Transverse colon (tissue), 4 donors: ENCODE measurements around the gene SLC16A3. TPM values are rescaled to one million over a fixed set of nuclear protein-coding genes. Genes with fewer than 3 reads are reported as not detected.

Source experiments
- DNase-seq: peaks from one replicate; pipeline ENCODE4 v3.0.0-alpha.2; 2019
- H3K27ac ChIP-seq, 4 donors: fragments of 200-600 bp; sonication (generic); 2 replicates each; pipeline ENCODE4 v1.5.1; 2016 to 2018; ENCODE audit warnings: inconsistent platforms in 4 of 4
- H3K27me3 ChIP-seq: fragments of 200-600 bp; sonication (generic); 2 replicates; pipeline ENCODE4 v1.5.1; 2017; ENCODE audit warnings: inconsistent platforms
- H3K36me3 ChIP-seq, 4 donors: fragments of 200-600 bp; sonication (generic); 2 replicates each; pipeline ENCODE4 v1.5.1; 2017 to 2019; ENCODE audit warnings: inconsistent platforms in 4 of 4
- H3K4me1 ChIP-seq, 4 donors: fragments of 200-600 bp; sonication (generic); 2 replicates each; pipeline ENCODE4 v1.5.1; 2017 to 2020; ENCODE audit warnings: inconsistent platforms in 4 of 4
- H3K4me3 ChIP-seq, 4 donors: fragments of 200-600 bp; sonication (generic); 1 replicate in 1 of 4; 2 replicates in 3 of 4; pipeline versions ENCODE4 v1.5.1 to v1.6.1; 2017 to 2019; ENCODE audit warnings: inconsistent platforms in 4 of 4
- H3K9me3 ChIP-seq, 2 donors: fragments of 200-600 bp; sonication (generic); 2 replicates each; pipeline ENCODE4 v1.5.1; 2017 to 2019; ENCODE audit warnings: inconsistent platforms in 2 of 2
- CTCF ChIP-seq, 5 experiments: fragments of 200-600 bp in 3 of 5; fragments of 450-650 bp in 2 of 5; sonication (generic) in 3 of 5; IDR thresholded peaks; 1 replicate in 2 of 5; 2 replicates in 3 of 5; pipeline ENCODE4 v1.5.1; 2016 to 2017; ENCODE audit warnings: antibody characterized with exemption in 5 of 5, inconsistent platforms in 3 of 5, mild to moderate bottlenecking in 2 of 5, moderate library complexity in 1 of 5
- EP300 ChIP-seq: sonication (generic); formaldehyde crosslinking; IDR thresholded peaks from one replicate; pipeline ENCODE4 v1.6.1; 2017; ENCODE audit warnings: antibody characterized with exemption, low read depth
- POLR2A ChIP-seq: fragments of 450-650 bp; IDR thresholded peaks from one replicate; pipeline ENCODE4 v1.6.1; 2016; ENCODE audit warnings: antibody characterized with exemption, mild to moderate bottlenecking, moderate library complexity
- POLR2AphosphoS5 ChIP-seq, 3 donors: sonication (generic); formaldehyde crosslinking; IDR thresholded peaks; one replicate each; pipeline ENCODE4 v1.6.1; 2016; ENCODE audit warnings: antibody characterized with exemption in 3 of 3
- WGBS, 2 donors: methylation state at CpG; one replicate each; pipeline ENCODE4 v1.1.5; 2018; ENCODE audit warnings: low coverage in 1 of 2; 5-methylcytosine and 5-hydroxymethylcytosine counted together
- in situ Hi-C, 4 donors: fragments of 200-750 bp; cut with MboI; loops; one replicate each; pipeline versions ENCODE4 v1.15.0 to v1.15.1; 2017; ENCODE audit warnings: low sequenced_read_pairs in 3 of 4, low pct_ligation_motif_present in 1 of 4, low pct_unique_long_range_greater_than_20kb in 1 of 4
- intact Hi-C: fragments of 100-400 bp; cut with DNase I; formaldehyde crosslinking; loops from one replicate; pipeline ENCODE4 v1.15.1; 2023; ENCODE audit warnings: low total_unique reads
- total RNA-seq, 4 donors: library from RNA; depleted of rRNA; stranded (reverse); fragments of >200 nt; gene quantifications; one replicate each; pipeline ENCODE4 v1.1.0, GENCODE V29; 2016

SLC16A3 gene
- total RNA-seq, 4 donors from 2014 or later = 11.5 to 105 (median 48.9) TPM

GRCh38 chr17:82246365-82247181, 17.7 kb downstream of the SLC16A3 start:
- Histone ChIP-seq H3K27ac (peak overlapping the region; percentile 64 to 85 (median 74)), H3K4me1 (peaks cover 30 to 56% (median 38%) of the 10 kb centered on the region in 4 donors), H3K4me3 (no peak overlapping the region), H3K36me3 (peaks cover 0 to 57% (median 36%) of the 10 kb centered on the region in 4 donors), H3K27me3 (no peaks in the 10 kb centered on the region), H3K9me3 (no peaks in the 10 kb centered on the region)
- intact Hi-C loops = no loop called here
- TF ChIP-seq EP300 (no peak), POLR2AphosphoS5 (IDR thresholded peaks at IDR 0.05) (peak in 1 of 3 donors; percentile 20), CTCF (IDR thresholded peaks at IDR 0.05) (no peak), POLR2A (no peak)
- DNase-seq = peak; percentile 35
- in situ Hi-C loops = no loop called here
- 59% methylated on average over 27 of the region's 27 CpGs; no CpG with 5 or more reads in 1 of the 2 donors for WGBS, 2 donors

- WGBS, 2 donors = 61% methylated on average over 22 of the region's 22 CpGs; no CpG with 5 or more reads in 1 of the 2 donors
- intact Hi-C loops = no loop called here
- in situ Hi-C loops = no loop called here
- Histone ChIP-seq H3K4me3 (no peak overlapping the region), H3K27ac (peak overlapping the region; percentile 64 to 85 (median 74)), H3K9me3 (no peaks in the 10 kb centered on the region), H3K36me3 (peaks cover 0 to 64% (median 41%) of the 10 kb centered on the region in 4 donors), H3K4me1 (peaks cover 23 to 49% (median 31%) of the 10 kb centered on the region in 4 donors), H3K27me3 (no peaks in the 10 kb centered on the region)
- TF ChIP-seq POLR2A (no peak), EP300 (no peak), CTCF (IDR thresholded peaks at IDR 0.05) (no peak), POLR2AphosphoS5 (IDR thresholded peaks at IDR 0.05) (no peak)
- no peak for DNase-seq
Observed at GRCh38 chr17:82247182-82247823, 18.5 kb downstream of the SLC16A3 start.

GRCh38 chr17:82247856-82248671, 19.2 kb downstream of the SLC16A3 start:
- no peaks in the 10 kb centered on the region for H3K27me3 ChIP-seq
- H3K4me1 ChIP-seq = peaks cover 16 to 41% (median 23%) of the 10 kb centered on the region in 4 donors
- no peaks in the 10 kb centered on the region for H3K9me3 ChIP-seq
- intact Hi-C loops = no loop called here
- in situ Hi-C loops = no loop called here
- no peak for TF ChIP-seq POLR2AphosphoS5 (IDR thresholded peaks at IDR 0.05)
- TF ChIP-seq CTCF (IDR thresholded peaks at IDR 0.05) = no peak
- no peak for TF ChIP-seq POLR2A
- TF ChIP-seq EP300 = no peak
- H3K27ac ChIP-seq = peak overlapping the region; percentile 64 to 85 (median 74)
- WGBS, 2 donors = 87 to 88% methylated on average over 6 to 28 of the region's 28 CpGs
- no peak for DNase-seq
- H3K4me3 ChIP-seq = no peak overlapping the region
- H3K36me3 ChIP-seq = peaks cover 0 to 72% (median 48%) of the 10 kb centered on the region in 4 donors
